ENCODE results near the gene NEK6. TPM values are rescaled to one million over a fixed set of nuclear protein-coding genes. Genes with fewer than 3 reads are reported as not detected.

Gene NEK6
- total and polyA plus RNA-seq, 10 of the 15 experiments (the other 5 are each of a cell fraction or from before 2014, with no cell fraction given): 31.3 to 161 (median 89.2) TPM

DNA sequence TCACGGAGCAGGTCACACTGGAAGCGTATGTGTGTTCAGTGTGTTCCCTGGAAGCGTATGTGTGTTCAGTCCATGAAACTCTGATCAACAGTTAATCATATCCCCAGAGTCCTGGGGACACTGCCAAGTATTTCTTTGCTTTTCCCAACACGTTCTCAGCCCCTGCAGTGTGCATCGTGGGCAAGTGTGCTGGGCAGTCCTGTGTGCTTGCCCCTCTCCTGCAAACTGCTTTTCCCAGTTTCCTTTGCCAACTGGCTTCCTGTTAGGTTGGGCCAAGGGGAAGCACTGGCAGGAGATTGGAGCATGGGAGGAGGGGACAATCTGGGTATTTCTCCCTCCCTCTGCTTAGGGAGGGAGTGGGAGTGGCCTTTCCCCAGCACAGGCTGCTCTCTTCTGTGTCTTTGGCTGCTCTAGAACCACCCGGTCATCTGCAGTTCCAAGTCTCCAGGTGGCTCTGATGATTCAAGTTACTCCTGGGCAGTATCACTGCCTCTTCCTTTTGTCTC is 36.8 kb upstream of the NEK6 start:
- H3K36me3 ChIP-seq (ENCODE audit: control insufficient read depth in 2 of 2, insufficient read depth in 2 of 2, low read length in 1 of 2): no peaks in the 10 kb centered on the region
- intact Hi-C loops (cut with micrococcal nuclease; ENCODE audit: unreplicated experiment): no loop called here
- TF ChIP-seq CHD1 (IDR thresholded peaks at IDR 0.05; ENCODE audit: low read depth, low read length) (no peak), ATF7 (IDR thresholded peaks at IDR 0.05; ENCODE audit: low read depth) (no peak), CBFB (IDR thresholded peaks at IDR 0.05; ENCODE audit: low read depth) (no peak), ZNF207 (IDR thresholded peaks at IDR 0.05; ENCODE audit: borderline replicate concordance) (no peak), TBL1XR1 (IDR thresholded peaks at IDR 0.05; ENCODE audit: low read depth, low read length) (no peak), CREB1 (IDR thresholded peaks at IDR 0.05; ENCODE audit: low read depth) (no peak), ZNF24 (IDR thresholded peaks at IDR 0.05) (no peak), CTCF (IDR thresholded peaks at IDR 0.05 in 2 of 3, conservative IDR thresholded peaks at IDR 0.05 in 1 of 3; ENCODE audit: control insufficient read depth in 2 of 3, extremely low read depth in 1 of 3, insufficient read depth in 1 of 3, low read depth in 3 of 3, low read length in 3 of 3) (no peak), POLR2AphosphoS2 (IDR thresholded peaks at IDR 0.05; ENCODE audit: low read depth, low read length) (no peak), E2F8 (IDR thresholded peaks at IDR 0.05; ENCODE audit: low read depth, partially characterized antibody) (no peak), BCL3 (IDR thresholded peaks at IDR 0.05; ENCODE audit: borderline replicate concordance, insufficient read depth, low read depth, low read length, poor library complexity, severe bottlenecking) (no peak)
- TF ChIP-seq, protein P1, sequence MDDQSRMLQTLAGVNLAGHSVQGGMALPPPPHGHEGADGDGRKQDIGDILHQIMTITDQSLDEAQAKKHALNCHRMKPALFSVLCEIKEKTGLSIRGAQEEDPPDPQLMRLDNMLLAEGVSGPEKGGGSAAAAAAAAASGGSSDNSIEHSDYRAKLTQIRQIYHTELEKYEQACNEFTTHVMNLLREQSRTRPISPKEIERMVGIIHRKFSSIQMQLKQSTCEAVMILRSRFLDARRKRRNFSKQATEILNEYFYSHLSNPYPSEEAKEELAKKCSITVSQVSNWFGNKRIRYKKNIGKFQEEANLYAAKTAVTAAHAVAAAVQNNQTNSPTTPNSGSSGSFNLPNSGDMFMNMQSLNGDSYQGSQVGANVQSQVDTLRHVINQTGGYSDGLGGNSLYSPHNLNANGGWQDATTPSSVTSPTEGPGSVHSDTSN (IDR thresholded peaks at IDR 0.05; ENCODE audit: insufficient replicate concordance, low read depth, low read length): no peak
- H3K79me2 ChIP-seq (ENCODE audit: control insufficient read depth, insufficient read depth, low read length): no peaks in the 10 kb centered on the region
- no TSS peak for BruUV-seq (replicated peaks)
- H3K4me3 ChIP-seq: no peak overlapping the region
- H3K27me3 ChIP-seq (replicated peaks in 1 of 2; ENCODE audit: control insufficient read depth in 2 of 2, insufficient read depth in 2 of 2, low read length in 1 of 2): no peaks in the 10 kb centered on the region
- FAIRE-seq (no peak), DNase-seq (ENCODE audit: low read depth, low spot score) (no peak), ATAC-seq (no peak)
- no peak overlapping the region for H2AFZ ChIP-seq (ENCODE audit: control insufficient read depth, low read depth, low read length)
- WGBS (ENCODE audit: insufficient coverage, insufficient replicate concordance, low lambda C conversion rate, missing lambda C conversion rate): 84% methylated on average over 6 of the region's 6 CpGs
- POLR2A ChIA-PET: interaction anchor here (1.1 to 2.3 kb wide), 2 partner anchors 15 kb away, joined by 3 to 7 read pairs; no protein-coding TSS in a partner anchor
- no peak overlapping the region for H3K9ac ChIP-seq (ENCODE audit: control insufficient read depth, insufficient read depth, low read length)
- no peak overlapping the region for H3K27ac ChIP-seq (ENCODE audit: control insufficient read depth, insufficient read depth)
- CTCF ChIA-PET: interaction anchor here (1.4 to 6.6 kb wide), 4 partner anchors 10 to 21 kb away, joined by 3 to 78 read pairs (median 6); no protein-coding TSS in a partner anchor
- in situ Hi-C loops (cut with MboI): loop anchor here (25.0 kb wide), 1 partner anchor 1416 kb away; no protein-coding TSS in a partner anchor
- H3K4me2 ChIP-seq (ENCODE audit: control insufficient read depth, insufficient read depth): no peak overlapping the region
- RAD21 ChIA-PET (ENCODE audit: unreplicated experiment): interaction anchor here (1.7 to 16.1 kb wide), 4 partner anchors 17 to 71 kb away, joined by 4 to 293 read pairs (median 61); partner anchors contain the start of gene NEK6
- H4K20me1 ChIP-seq (ENCODE audit: control insufficient read depth, insufficient read depth): no peaks in the 10 kb centered on the region
- SMC1A ChIA-PET (ENCODE audit: uncharacterized antibody, unreplicated experiment): interaction anchor here (0.8 to 13.1 kb wide), 8 partner anchors 10 to 94 kb away, joined by 3 to 249 read pairs (median 8); no protein-coding TSS in a partner anchor
- H3K9me3 ChIP-seq (replicated peaks; ENCODE audit: control insufficient read depth, insufficient read depth, low read length): no peaks in the 10 kb centered on the region
- H3K4me1 ChIP-seq (ENCODE audit: control insufficient read depth, insufficient read depth, low read length): peaks cover 34% of the 10 kb centered on the region

Measured in GM12878 (cell line).